ENCODE data around the gene PVALEF.

DNA sequence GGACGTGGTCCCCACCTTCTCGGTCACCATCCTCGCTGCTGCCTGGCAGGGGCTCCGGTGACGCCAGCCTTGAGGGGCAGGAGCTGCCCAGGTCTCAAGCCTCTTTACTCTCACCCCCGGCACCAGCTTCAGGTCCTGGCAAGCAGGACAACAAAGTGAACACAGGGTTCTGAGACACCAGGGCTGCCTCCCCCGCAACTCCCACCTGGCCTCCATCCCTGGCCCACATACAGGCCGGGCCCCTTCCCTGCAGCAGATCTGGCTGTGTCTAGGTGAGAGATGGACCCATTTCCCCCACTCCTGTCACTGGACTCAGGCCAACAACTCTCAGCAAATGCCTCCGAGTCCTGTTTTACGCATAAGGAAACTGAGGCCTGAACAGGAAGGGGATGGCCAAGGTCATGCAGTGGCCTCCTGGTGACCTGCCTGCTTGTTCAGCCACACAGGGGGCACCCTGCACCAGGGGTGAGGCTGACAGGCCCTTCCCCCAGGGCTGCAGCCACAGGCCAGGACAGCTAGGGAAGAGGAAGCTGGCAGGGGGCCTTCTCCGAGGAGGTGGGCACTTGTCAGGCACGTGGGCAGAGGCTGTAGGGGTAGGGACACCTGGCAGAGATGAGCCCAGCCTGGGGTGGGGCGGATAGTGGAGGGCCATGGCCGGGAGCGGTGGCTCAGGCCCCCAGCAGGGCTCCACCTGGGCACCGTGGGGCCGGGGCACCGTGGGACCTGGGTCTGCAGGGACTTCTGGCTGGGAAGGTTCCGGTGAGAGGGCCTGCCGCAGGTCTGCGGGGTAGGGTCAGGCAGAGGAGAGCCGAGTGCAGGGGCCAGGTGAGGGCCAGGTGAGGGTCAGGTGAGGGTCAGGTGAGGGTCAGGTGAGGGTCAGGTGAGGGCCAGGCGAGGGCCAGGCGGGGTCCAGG is 46.7 kb upstream of the PVALEF start:
- TF ChIP-seq, protein P1, sequence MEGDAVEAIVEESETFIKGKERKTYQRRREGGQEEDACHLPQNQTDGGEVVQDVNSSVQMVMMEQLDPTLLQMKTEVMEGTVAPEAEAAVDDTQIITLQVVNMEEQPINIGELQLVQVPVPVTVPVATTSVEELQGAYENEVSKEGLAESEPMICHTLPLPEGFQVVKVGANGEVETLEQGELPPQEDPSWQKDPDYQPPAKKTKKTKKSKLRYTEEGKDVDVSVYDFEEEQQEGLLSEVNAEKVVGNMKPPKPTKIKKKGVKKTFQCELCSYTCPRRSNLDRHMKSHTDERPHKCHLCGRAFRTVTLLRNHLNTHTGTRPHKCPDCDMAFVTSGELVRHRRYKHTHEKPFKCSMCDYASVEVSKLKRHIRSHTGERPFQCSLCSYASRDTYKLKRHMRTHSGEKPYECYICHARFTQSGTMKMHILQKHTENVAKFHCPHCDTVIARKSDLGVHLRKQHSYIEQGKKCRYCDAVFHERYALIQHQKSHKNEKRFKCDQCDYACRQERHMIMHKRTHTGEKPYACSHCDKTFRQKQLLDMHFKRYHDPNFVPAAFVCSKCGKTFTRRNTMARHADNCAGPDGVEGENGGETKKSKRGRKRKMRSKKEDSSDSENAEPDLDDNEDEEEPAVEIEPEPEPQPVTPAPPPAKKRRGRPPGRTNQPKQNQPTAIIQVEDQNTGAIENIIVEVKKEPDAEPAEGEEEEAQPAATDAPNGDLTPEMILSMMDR (IDR thresholded peaks at IDR 0.05) = no peak
- TF ChIP-seq POLR2A (IDR thresholded peaks at IDR 0.05) = no peak
